Lower lobe of right lung (tissue), 2 donors: ENCODE data around the gene MANF. TPM values are rescaled to one million over a fixed set of nuclear protein-coding genes. Genes with fewer than 3 reads are reported as not detected.

Source experiments
- ATAC-seq, 2 donors: fragments of 200-7000 bp; cut with Tn5 transposase; one replicate each; pipeline ENCODE4 v1.9.1; 2020 to 2022; ENCODE audit warnings: mild to moderate bottlenecking in 2 of 2, moderate library complexity in 2 of 2
- DNase-seq: peaks from one replicate; pipeline ENCODE4 v3.0.0-alpha.2; 2020
- H3K27ac ChIP-seq: fragments of 200-600 bp; one replicate; pipeline ENCODE4 v1.8.0; 2022
- H3K27me3 ChIP-seq: fragments of 200-600 bp; one replicate; pipeline ENCODE4 v1.8.0; 2022; ENCODE audit warnings: low read depth
- H3K36me3 ChIP-seq: fragments of 200-600 bp; one replicate; pipeline ENCODE4 v1.8.0; 2022; ENCODE audit warnings: mild to moderate bottlenecking
- H3K4me1 ChIP-seq: fragments of 200-600 bp; one replicate; pipeline ENCODE4 v1.8.0; 2022
- H3K4me3 ChIP-seq: fragments of 200-600 bp; one replicate; pipeline ENCODE4 v1.8.0; 2022; ENCODE audit warnings: mild to moderate bottlenecking
- H3K9me3 ChIP-seq: fragments of 200-600 bp; one replicate; pipeline ENCODE4 v1.8.0; 2022
- intact Hi-C: fragments of 100-400 bp; cut with DNase I; formaldehyde crosslinking; loops from one replicate; pipeline ENCODE4 v1.11.0; 2022
- total RNA-seq: library from RNA; stranded (reverse); fragmentation: NEBNext Ultra II Directional; extraction: Animal tissue kit (Norgen Biotek cat#: 25700); gene quantifications from one replicate; pipeline ENCODE4 v1.2.1, GENCODE V29; 2021
- TF ChIP-seq, protein P1 (sequence below): fragments of 200-600 bp; IDR thresholded peaks from one replicate; pipeline ENCODE4 v1.8.0; 2022; ENCODE audit warnings: antibody characterized with exemption, mild to moderate bottlenecking
- donor health status: DM: no; HTN: yes; CAD: no; lungs with severe emphysema.

Gene MANF
- total RNA-seq, 1 donor from 2014 or later = 59.8 TPM

DNA sequence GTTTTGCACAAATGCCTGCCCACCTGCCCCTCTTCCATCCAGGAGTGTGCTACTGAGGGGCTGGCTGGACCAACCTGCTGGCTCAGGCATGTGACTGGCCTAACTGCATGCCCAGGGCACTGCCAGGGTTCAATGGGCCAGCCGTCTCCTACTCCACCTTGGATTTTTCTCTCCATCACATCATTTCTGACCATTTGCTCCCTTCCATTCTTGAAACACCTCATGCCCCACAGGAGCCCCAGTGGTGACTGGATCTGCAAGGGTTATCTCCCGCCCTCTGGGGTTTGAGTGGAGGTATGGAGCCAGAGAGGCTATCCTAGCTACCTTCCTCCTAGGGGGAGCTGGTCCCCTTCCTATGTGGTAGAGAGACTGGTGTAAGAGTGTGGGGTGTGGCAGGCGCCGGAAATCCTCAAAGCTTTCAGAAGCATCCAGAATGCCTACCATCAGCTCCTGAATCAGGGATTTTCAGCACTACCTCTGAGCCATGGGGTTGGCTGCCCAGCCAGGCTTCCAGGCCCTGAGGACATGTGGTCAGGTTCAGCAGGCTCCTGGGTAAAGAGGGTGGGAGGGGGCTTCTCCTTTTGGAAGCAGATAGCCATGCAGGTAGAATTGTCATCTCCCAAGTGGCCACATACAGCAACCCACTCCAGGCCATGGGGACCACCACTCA is 2.9 kb upstream of the MANF start:
- TF ChIP-seq, protein P1, sequence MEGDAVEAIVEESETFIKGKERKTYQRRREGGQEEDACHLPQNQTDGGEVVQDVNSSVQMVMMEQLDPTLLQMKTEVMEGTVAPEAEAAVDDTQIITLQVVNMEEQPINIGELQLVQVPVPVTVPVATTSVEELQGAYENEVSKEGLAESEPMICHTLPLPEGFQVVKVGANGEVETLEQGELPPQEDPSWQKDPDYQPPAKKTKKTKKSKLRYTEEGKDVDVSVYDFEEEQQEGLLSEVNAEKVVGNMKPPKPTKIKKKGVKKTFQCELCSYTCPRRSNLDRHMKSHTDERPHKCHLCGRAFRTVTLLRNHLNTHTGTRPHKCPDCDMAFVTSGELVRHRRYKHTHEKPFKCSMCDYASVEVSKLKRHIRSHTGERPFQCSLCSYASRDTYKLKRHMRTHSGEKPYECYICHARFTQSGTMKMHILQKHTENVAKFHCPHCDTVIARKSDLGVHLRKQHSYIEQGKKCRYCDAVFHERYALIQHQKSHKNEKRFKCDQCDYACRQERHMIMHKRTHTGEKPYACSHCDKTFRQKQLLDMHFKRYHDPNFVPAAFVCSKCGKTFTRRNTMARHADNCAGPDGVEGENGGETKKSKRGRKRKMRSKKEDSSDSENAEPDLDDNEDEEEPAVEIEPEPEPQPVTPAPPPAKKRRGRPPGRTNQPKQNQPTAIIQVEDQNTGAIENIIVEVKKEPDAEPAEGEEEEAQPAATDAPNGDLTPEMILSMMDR = no peak
- no peak overlapping the region for H3K4me3 ChIP-seq
- H3K27ac ChIP-seq = no peak overlapping the region
- H3K27me3 ChIP-seq = no peaks in the 10 kb centered on the region
- peaks cover 28% of the 10 kb centered on the region for H3K4me1 ChIP-seq
- no peak for ATAC-seq
- peaks cover 10% of the 10 kb centered on the region for H3K36me3 ChIP-seq
- H3K9me3 ChIP-seq = no peaks in the 10 kb centered on the region
- intact Hi-C loops = no loop called here
- DNase-seq = no peak

DNA sequence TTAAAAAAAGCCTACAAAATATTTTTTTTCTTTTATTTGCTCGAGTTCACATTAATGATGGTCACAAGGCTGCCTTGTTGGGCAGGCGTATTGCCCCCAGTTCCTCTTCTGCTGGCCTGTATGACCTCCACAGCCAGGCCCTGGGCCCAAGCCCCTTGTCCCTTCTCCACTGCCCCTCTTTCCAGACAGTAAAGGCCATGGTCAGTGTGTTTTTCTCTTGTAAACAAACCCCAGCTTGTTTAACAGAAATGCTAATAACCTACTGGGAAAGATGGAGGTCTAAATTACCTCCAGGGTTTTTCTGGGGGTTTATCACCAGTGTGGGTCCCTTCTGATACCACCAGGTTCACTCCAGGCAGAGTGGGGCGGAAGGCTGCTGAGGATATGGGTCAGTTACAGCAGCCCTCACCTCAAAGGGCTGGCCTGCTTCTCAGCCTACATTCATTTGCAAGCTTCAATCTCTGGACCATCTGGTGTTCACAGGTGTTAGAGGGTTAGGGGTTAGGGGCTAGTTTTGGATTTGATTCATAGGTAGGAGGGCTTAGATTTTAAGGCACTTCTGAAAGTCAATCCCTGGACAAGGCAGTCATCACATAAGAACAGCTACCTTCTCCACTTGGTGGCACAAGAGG is 2.0 kb upstream of the MANF start:
- Histone ChIP-seq H3K27me3 (no peaks in the 10 kb centered on the region), H3K36me3 (peaks cover 19% of the 10 kb centered on the region), H3K4me3 (no peak overlapping the region), H3K9me3 (no peaks in the 10 kb centered on the region), H3K27ac (no peak overlapping the region), H3K4me1 (peaks cover 36% of the 10 kb centered on the region)
- intact Hi-C loops = no loop called here
- DNase-seq = no peak
- no peak for ATAC-seq
- TF ChIP-seq, protein P1 = no peak

DNA sequence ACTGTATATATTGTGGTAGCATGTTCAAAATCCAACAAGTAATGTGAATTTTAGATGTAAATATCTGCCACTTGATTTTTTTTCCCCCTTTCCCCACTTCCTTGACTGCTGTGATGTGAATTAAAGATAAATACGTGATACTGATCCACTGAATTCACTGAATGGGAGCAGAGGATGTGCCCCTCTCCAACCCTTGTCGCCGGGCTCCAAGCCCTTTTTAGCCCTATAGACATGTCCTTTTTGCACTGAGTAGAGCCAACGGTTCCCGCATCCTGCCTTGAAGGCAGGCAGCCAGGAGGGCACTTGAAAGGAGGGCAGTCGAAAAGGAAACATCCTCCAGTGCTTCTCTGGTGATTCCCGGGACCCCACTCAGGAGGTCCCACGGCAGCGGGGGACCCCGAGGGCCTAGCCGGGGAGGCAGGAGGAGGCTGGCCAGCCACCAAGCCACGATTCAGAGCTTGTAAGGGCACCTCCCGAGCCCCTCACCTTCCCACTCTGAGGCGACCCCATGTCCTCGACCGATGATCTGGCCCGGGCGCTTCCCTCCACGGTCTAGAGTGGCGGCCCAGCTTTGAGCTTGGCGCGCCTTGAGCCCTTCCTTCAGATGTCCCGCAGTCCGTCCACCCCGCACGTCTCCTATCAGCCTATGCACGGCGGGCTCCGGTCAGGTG is 901 bp upstream of the MANF start:
- Histone ChIP-seq H3K27ac (peak overlapping the region; percentile 92), H3K4me1 (peaks cover 47% of the 10 kb centered on the region), H3K27me3 (no peaks in the 10 kb centered on the region), H3K4me3 (peak overlapping the region; percentile 76), H3K36me3 (peaks cover 30% of the 10 kb centered on the region), H3K9me3 (no peaks in the 10 kb centered on the region)
- ATAC-seq = peak; percentile 39 to 57
- intact Hi-C loops = no loop called here
- TF ChIP-seq, protein P1 = no peak
- DNase-seq = no peak

DNA sequence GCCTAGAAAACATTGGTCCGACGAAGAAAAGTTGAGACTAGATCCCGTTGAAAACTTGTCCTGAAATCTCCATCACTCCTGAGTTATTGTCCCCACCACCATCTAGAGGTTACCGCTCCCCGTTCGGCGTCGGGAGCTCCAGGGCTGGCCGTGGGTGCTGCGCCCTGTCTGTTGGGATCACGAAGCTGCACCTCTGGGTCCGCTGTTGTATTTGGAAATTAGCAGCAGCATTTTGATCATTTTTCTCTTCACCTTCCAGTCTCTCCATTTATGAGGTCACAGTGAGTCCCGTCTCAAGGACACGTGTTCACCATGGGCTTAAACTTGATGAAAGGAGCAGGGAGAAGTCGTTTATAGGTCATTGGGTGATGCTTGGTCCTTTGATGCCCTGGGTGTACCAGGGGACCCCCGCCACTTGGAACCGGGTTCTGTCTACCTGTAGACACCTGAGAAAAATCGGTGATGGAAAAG is 565 bp downstream of the MANF start:
- Histone ChIP-seq H3K27me3 (no peaks in the 10 kb centered on the region), H3K4me1 (peaks cover 62% of the 10 kb centered on the region), H3K27ac (peak overlapping the region; percentile 92), H3K36me3 (peaks cover 36% of the 10 kb centered on the region), H3K9me3 (no peaks in the 10 kb centered on the region), H3K4me3 (peak overlapping the region; percentile 76)
- no peak for DNase-seq
- peak in 1 of 2 donors; percentile 1 for ATAC-seq
- TF ChIP-seq, protein P1 = no peak
- intact Hi-C loops = no loop called here

DNA sequence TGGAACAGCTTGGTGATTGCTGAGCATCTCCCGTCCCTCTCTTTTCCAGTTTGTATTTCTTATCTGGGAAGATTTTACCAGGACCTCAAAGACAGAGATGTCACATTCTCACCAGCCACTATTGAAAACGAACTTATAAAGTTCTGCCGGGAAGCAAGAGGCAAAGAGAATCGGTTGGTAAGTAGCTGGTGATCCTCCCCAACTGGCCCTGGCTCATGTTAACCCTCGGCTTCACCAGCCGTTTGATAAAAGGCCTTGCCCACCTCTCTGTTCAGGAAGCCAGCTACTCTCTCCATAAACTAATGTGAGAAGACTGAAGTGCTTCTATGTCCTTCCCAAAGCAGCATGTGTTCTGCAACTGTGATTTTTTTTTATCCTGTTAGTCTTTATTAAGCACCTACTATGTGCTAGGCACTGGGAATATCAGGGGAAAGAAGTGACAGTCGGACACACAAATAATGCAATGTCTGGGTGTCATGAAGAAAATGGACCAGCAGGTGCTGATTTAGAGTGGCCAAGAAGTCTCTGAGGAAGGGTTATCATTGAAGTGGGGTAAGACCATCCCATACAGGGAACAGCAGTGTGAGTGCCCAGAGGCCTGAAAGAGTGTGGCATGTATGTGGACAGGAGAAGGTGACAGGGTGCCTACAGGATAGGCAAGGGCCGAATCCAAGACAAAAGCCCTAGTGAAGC is 1.2 kb downstream of the MANF start:
- H3K27me3 ChIP-seq = no peaks in the 10 kb centered on the region
- intact Hi-C loops = no loop called here
- H3K4me3 ChIP-seq = peak overlapping the region; percentile 76
- H3K27ac ChIP-seq = peak overlapping the region; percentile 92
- TF ChIP-seq, protein P1 = no peak
- H3K4me1 ChIP-seq = peaks cover 64% of the 10 kb centered on the region
- peaks cover 36% of the 10 kb centered on the region for H3K36me3 ChIP-seq
- DNase-seq (no peak), ATAC-seq (no peak)
- H3K9me3 ChIP-seq = no peaks in the 10 kb centered on the region
